ENCODE measurements around the gene PMPCA. TPM values are rescaled to one million over a fixed set of nuclear protein-coding genes. Genes with fewer than 3 reads are reported as not detected.
A peak's percentile ranks its signal among the peaks of the same experiment; 100 is the strongest.

The PMPCA gene
- total RNA-seq = 49.9 and 60.5 TPM in 2 replicates
- 61.9 TPM for polyA plus RNA-seq (2012)

GRCh38 chr9:136410500-136411287 is at the start of gene PMPCA, which contains the start of gene ENTR1:
PMPCA (plus strand) TSS chr9:136410658; CDS start chr9:136410669, 11 bp downstream.
ENTR1 (minus strand) TSS chr9:136410614; CDS start chr9:136410397, 217 bp downstream.
- DNase-seq (ENCODE audit: low read depth) = peak; percentile 90

GRCh38 chr9:136361047-136361753 is 49.3 kb upstream of the PMPCA start:
- no peak for DNase-seq (ENCODE audit: low read depth)

- no peak for DNase-seq (ENCODE audit: low read depth)
These were observed 48.6 kb upstream of the PMPCA start for GRCh38 chr9:136361754-136362449.

- no peak for DNase-seq (ENCODE audit: low read depth)
These were observed 48.0 kb upstream of the PMPCA start for GRCh38 chr9:136362450-136362784.

GRCh38 chr9:136363106-136363948 is 47.1 kb upstream of the PMPCA start, which contains the start of gene DNLZ:
DNLZ (minus strand) TSS chr9:136363744; CDS start chr9:136363714, 30 bp downstream.
- DNase-seq (ENCODE audit: low read depth) = peak; percentile 95

- no peak for DNase-seq (ENCODE audit: low read depth)
These were observed 46.3 kb upstream of the PMPCA start for GRCh38 chr9:136363949-136364748.

- no peak for DNase-seq (ENCODE audit: low read depth)
These were observed 45.3 kb upstream of the PMPCA start for GRCh38 chr9:136364942-136365774.

- no peak for DNase-seq (ENCODE audit: low read depth)
These were observed 44.7 kb upstream of the PMPCA start for GRCh38 chr9:136365775-136366222.

- DNase-seq (ENCODE audit: low read depth) = no peak
These were observed 43.6 kb upstream of the PMPCA start for GRCh38 chr9:136366826-136367225.

GRCh38 chr9:136367296-136368145 is 42.9 kb upstream of the PMPCA start:
- DNase-seq (ENCODE audit: low read depth) = no peak

- DNase-seq (ENCODE audit: low read depth) = no peak
These were observed 42.3 kb upstream of the PMPCA start for GRCh38 chr9:136368190-136368589.

- DNase-seq (ENCODE audit: low read depth) = no peak
These were observed 40.4 kb upstream of the PMPCA start for GRCh38 chr9:136370037-136370436.

- DNase-seq (ENCODE audit: low read depth) = no peak
These were observed 39.5 kb upstream of the PMPCA start for GRCh38 chr9:136370687-136371532.

- no peak for DNase-seq (ENCODE audit: low read depth)
These were observed 39.0 kb upstream of the PMPCA start for GRCh38 chr9:136371533-136371880.

GRCh38 chr9:136372006-136372405 is 38.5 kb upstream of the PMPCA start:
- no peak for DNase-seq (ENCODE audit: low read depth)

GRCh38 chr9:136372561-136373299 is 37.7 kb upstream of the PMPCA start:
- peak; percentile 93 for DNase-seq (ENCODE audit: low read depth)

Data from myocyte (in vitro differentiated cells).